GM23248 (cell line): Measurements from ENCODE around the gene CMIP. TPM values are rescaled to one million over a fixed set of nuclear protein-coding genes. Genes with fewer than 3 reads are reported as not detected.

Experiments
- DNase-seq: peaks from one replicate; pipeline ENCODE4 v3.0.0-alpha.2; 2015
- H2AFZ ChIP-seq: fragments of 200-600 bp; sonication (generic); 2 replicates; pipeline ENCODE4 v1.6.1; 2016; ENCODE audit warnings: antibody characterized with exemption
- H3F3A ChIP-seq: fragments of 200-600 bp; sonication (generic); 2 replicates; pipeline ENCODE4 v1.6.1; 2016; ENCODE audit warnings: mild to moderate bottlenecking, antibody characterized with exemption, mixed run types; ENCODE audit not compliant: insufficient read depth
- H3K27ac ChIP-seq: fragments of 200-600 bp; sonication (generic); 2 replicates; pipeline ENCODE4 v1.5.1; 2016; ENCODE audit warnings: mild to moderate bottlenecking
- H3K27me3 ChIP-seq: fragments of 200-600 bp; sonication (generic); replicated peaks from 2 replicates; pipeline ENCODE4 v1.6.1; 2016; ENCODE audit warnings: mild to moderate bottlenecking; ENCODE audit not compliant: insufficient read depth
- H3K36me3 ChIP-seq: fragments of 200-600 bp; sonication (generic); 2 replicates; pipeline ENCODE4 v1.6.1; 2016; ENCODE audit warnings: low read depth, mild to moderate bottlenecking
- H3K4me1 ChIP-seq: fragments of 200-600 bp; sonication (generic); 2 replicates; pipeline ENCODE4 v1.6.1; 2016; ENCODE audit warnings: mild to moderate bottlenecking; ENCODE audit not compliant: insufficient read depth
- H3K4me2 ChIP-seq: fragments of 200-600 bp; sonication (generic); one replicate; pipeline ENCODE4 v1.6.1; 2016; ENCODE audit warnings: mild to moderate bottlenecking; ENCODE audit not compliant: unreplicated experiment
- H3K4me3 ChIP-seq: fragments of 200-600 bp; sonication (generic); 2 replicates; pipeline ENCODE4 v1.5.1; 2016; ENCODE audit warnings: mild to moderate bottlenecking
- H3K79me2 ChIP-seq: fragments of 200-600 bp; sonication (generic); 2 replicates; pipeline ENCODE4 v1.6.1; 2016; ENCODE audit warnings: mild to moderate bottlenecking; ENCODE audit not compliant: insufficient read depth
- H3K9ac ChIP-seq: fragments of 200-600 bp; sonication (generic); 2 replicates; pipeline ENCODE4 v1.6.1; 2016; ENCODE audit warnings: mild to moderate bottlenecking
- H3K9me2 ChIP-seq: fragments of 200-600 bp; sonication (generic); 2 replicates; pipeline ENCODE4 v1.6.1; 2016; ENCODE audit warnings: mixed run types, mild to moderate bottlenecking, moderate library complexity; ENCODE audit not compliant: insufficient read depth
- H3K9me3 ChIP-seq: fragments of 200-600 bp; sonication (generic); one replicate; pipeline ENCODE4 v1.6.1; 2017; ENCODE audit warnings: low read depth
- H4K20me1 ChIP-seq: fragments of 200-600 bp; sonication (generic); 2 replicates; pipeline ENCODE4 v1.6.0; 2016; ENCODE audit not compliant: insufficient read depth
- EZH2 ChIP-seq: fragments of 200-600 bp; sonication (generic); IDR thresholded peaks from 2 replicates; pipeline ENCODE4 v1.6.1; 2018; ENCODE audit warnings: antibody characterized with exemption, mild to moderate bottlenecking; ENCODE audit not compliant: insufficient read depth, poor library complexity, severe bottlenecking
- EZH2phosphoT487 ChIP-seq: fragments of 200-600 bp; sonication (generic); IDR thresholded peaks from 2 replicates; pipeline ENCODE4 v1.6.1; 2018; ENCODE audit warnings: antibody characterized with exemption, moderate library complexity, mild to moderate bottlenecking, low read depth; ENCODE audit not compliant: insufficient read depth
- WGBS, 2 experiments: methylation state at CpG; one replicate each; pipeline ENCODE4 v1.1.6; 2015 to 2017; ENCODE audit warnings: low lambda C conversion rate in 2 of 2, low coverage in 1 of 2; ENCODE audit errors: missing lambda C conversion rate in 2 of 2; 5-methylcytosine and 5-hydroxymethylcytosine counted together
- in situ Hi-C: fragments of 300-500 bp; cut with MboI; formaldehyde crosslinking; loops from 2 replicates; pipeline ENCODE4 v1.15.0; 2020
- polyA plus RNA-seq: library from polyadenylated mRNA; unstranded; fragments of >200 nt; fragmentation: Nextera tagmentation; extraction: Ambion mirVana; gene quantifications from 2 replicates; pipeline ENCODE4 v1.2.1, GENCODE V29; 2016
- total RNA-seq: library from RNA; depleted of rRNA; stranded (reverse); fragments of >200 nt; shearing (Covaris generic); gene quantifications from 2 replicates; pipeline ENCODE4 v1.2.3, GENCODE V29; 2014

CMIP gene
- total and polyA plus RNA-seq, 2 experiments from 2014 or later = 1.5 to 9.5 TPM

GRCh38 chr16:81585785-81586184 lies 141.2 kb downstream of the CMIP start:
- H3K4me1 ChIP-seq = peaks cover 18% of the 10 kb centered on the region
- in situ Hi-C loops = no loop called here

DNA sequence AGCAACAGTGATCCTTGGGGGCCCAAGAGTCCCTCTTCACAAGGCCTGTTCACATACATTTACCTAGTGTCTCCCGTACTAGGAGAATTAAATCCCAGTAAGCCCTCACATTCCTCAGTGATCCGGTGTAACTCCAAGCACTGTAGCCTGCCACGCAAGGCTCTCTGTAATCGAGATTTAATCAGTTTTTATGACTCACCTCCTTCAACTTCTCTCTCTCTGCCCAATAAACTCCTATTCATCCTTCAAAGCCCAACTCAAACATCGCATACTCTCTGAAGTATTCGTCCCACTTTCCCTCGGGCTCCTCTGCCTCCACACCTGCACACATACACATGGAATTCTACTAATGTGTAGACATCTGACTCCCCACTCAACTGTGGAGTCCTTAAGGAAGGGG lies 141.8 kb downstream of the CMIP start:
- no peak for DNase-seq
- peaks cover 18% of the 10 kb centered on the region for H3K4me1 ChIP-seq
- 95 to 97% methylated on average over 7 of the region's 7 CpGs for whole genome bisulfite sequencing, 2 experiments
- H3K27ac ChIP-seq = no peak overlapping the region
- peaks cover 73% of the 10 kb centered on the region for H3K79me2 ChIP-seq
- H3F3A ChIP-seq = no peaks in the 10 kb centered on the region
- no peaks in the 10 kb centered on the region for H3K9me2 ChIP-seq
- H3K4me3 ChIP-seq = no peak overlapping the region
- H3K4me2 ChIP-seq = no peak overlapping the region
- H3K9ac ChIP-seq = no peak overlapping the region
- H3K27me3 ChIP-seq = no peaks in the 10 kb centered on the region
- no peak overlapping the region for H2AFZ ChIP-seq
- in situ Hi-C loops = no loop called here
- no peaks in the 10 kb centered on the region for H3K36me3 ChIP-seq
- TF ChIP-seq EZH2phosphoT487 = no peak
- TF ChIP-seq EZH2 = no peak
- H3K9me3 ChIP-seq = no peaks in the 10 kb centered on the region
- H4K20me1 ChIP-seq = no peaks in the 10 kb centered on the region

More at GRCh38 chr16:81585785-81586184, 141.2 kb downstream of the CMIP start:
- H4K20me1 ChIP-seq = no peaks in the 10 kb centered on the region
- H3K79me2 ChIP-seq = peaks cover 73% of the 10 kb centered on the region
- H3K27ac ChIP-seq = no peak overlapping the region
- H3K9me2 ChIP-seq = no peaks in the 10 kb centered on the region
- H3K4me3 ChIP-seq = no peak overlapping the region
- no peak overlapping the region for H3K4me2 ChIP-seq
- 97 to 98% methylated on average over 8 of the region's 8 CpGs for WGBS, 2 experiments
- H3K27me3 ChIP-seq = no peaks in the 10 kb centered on the region
- no peak overlapping the region for H3K9ac ChIP-seq
- H2AFZ ChIP-seq = no peak overlapping the region
- DNase-seq = no peak
- H3K36me3 ChIP-seq = no peaks in the 10 kb centered on the region
- no peaks in the 10 kb centered on the region for H3K9me3 ChIP-seq
- TF ChIP-seq EZH2phosphoT487 (no peak), EZH2 (no peak)
- no peaks in the 10 kb centered on the region for H3F3A ChIP-seq

DNA sequence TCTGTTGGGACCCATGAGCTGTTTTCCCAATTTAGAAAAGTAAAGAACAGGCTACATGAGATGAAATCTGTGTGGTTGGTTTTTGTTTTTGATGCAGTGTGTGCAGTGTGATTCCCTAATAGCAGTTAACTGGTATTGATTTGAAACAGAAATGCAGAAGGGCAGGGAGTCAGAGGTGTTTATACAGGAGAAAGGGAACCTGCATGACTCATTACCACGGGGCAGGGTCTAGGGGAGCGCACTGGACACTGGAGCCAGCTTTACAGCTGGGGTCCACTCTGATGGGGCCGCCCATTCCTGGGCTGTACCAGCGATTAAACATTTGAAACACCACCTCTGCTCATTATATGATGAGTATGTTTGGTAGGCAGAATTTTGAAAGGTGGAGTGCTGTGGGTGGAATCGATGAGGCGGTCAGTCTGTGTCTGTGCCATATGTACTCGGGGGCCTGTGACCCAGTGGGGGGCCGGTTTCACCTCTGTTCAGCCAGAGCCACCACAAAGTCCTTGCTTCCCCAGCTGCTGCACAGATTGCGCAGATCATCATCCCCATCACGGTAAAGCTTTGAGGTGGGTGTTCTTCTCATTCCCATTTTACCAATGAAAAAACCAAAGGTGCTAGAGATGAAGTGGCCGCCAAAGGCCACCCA lies 142.5 kb downstream of the CMIP start:
- no peak overlapping the region for H3K9ac ChIP-seq
- WGBS, 2 experiments = 87 to 89% methylated on average over 11 of the region's 11 CpGs
- peaks cover 73% of the 10 kb centered on the region for H3K79me2 ChIP-seq

GRCh38 chr16:81587626-81588160 lies 143.1 kb downstream of the CMIP start:
- Histone ChIP-seq H3K9me2 (no peaks in the 10 kb centered on the region), H3K9ac (no peak overlapping the region), H3K27ac (no peak overlapping the region), H3F3A (no peaks in the 10 kb centered on the region), H3K4me2 (no peak overlapping the region), H2AFZ (no peak overlapping the region), H3K4me3 (no peak overlapping the region), H3K9me3 (no peaks in the 10 kb centered on the region), H3K36me3 (no peaks in the 10 kb centered on the region), H3K4me1 (peaks cover 18% of the 10 kb centered on the region), H3K79me2 (peaks cover 71% of the 10 kb centered on the region), H4K20me1 (no peaks in the 10 kb centered on the region), H3K27me3 (no peaks in the 10 kb centered on the region)
- no peak for DNase-seq
- in situ Hi-C loops = no loop called here
- TF ChIP-seq EZH2phosphoT487 = no peak
- 87 to 88% methylated on average over 12 of the region's 12 CpGs for WGBS, 2 experiments

More for the DNA sequence above, 142.5 kb downstream of the CMIP start:
- DNase-seq = no peak
- no peaks in the 10 kb centered on the region for H3K36me3 ChIP-seq
- H3K4me2 ChIP-seq = no peak overlapping the region
- in situ Hi-C loops = no loop called here
- H3K9me3 ChIP-seq = no peaks in the 10 kb centered on the region
- H4K20me1 ChIP-seq = no peaks in the 10 kb centered on the region
- H3K27me3 ChIP-seq = no peaks in the 10 kb centered on the region
- no peak overlapping the region for H3K27ac ChIP-seq
- no peak overlapping the region for H3K4me3 ChIP-seq
- TF ChIP-seq EZH2 = no peak
- TF ChIP-seq EZH2phosphoT487 = no peak
- H3K4me1 ChIP-seq = peaks cover 18% of the 10 kb centered on the region
- H2AFZ ChIP-seq = no peak overlapping the region
- H3F3A ChIP-seq = no peaks in the 10 kb centered on the region
- H3K9me2 ChIP-seq = no peaks in the 10 kb centered on the region
